HepG2 (cell line): Measurements from ENCODE around the gene IPCEF1.

ENCODE experiments used
- CEBPB ChIP-seq: IDR thresholded peaks from 2 replicates; pipeline ENCODE4 v1.6.1; 2011; ENCODE audit warnings: low read depth, low read length, improper control_type of control experiment, borderline replicate concordance
- EZH2 ChIP-seq: conservative IDR thresholded peaks from 2 replicates; pipeline ENCODE4 v1.6.1; 2012; ENCODE audit warnings: mild to moderate bottlenecking, low read depth, low read length, moderate library complexity
- MAFK ChIP-seq, 2 experiments: IDR thresholded peaks in 1 of 2; conservative IDR thresholded peaks in 1 of 2; 2 replicates each; pipeline ENCODE4 v1.6.1; 2011; ENCODE audit warnings: improper control_type of control experiment in 2 of 2, low read length in 2 of 2
- POLR2A ChIP-seq, 2 experiments: IDR thresholded peaks; 2 replicates each; pipeline ENCODE4 v1.6.1; 2011; ENCODE audit warnings: low read depth in 2 of 2, low read length in 2 of 2, mild to moderate bottlenecking in 1 of 2, moderate library complexity in 1 of 2; ENCODE audit not compliant: insufficient read depth in 1 of 2
- POLR2AphosphoS5 ChIP-seq: IDR thresholded peaks from 2 replicates; pipeline ENCODE4 v1.6.1; 2012; ENCODE audit warnings: low read depth, low read length
- ZMYM4 ChIP-seq: sonication (generic); formaldehyde crosslinking; IDR thresholded peaks from 2 replicates; pipeline ENCODE4 v1.8.1; 2023; ENCODE audit warnings: mild to moderate bottlenecking, missing genetic modification reagents
- TF ChIP-seq, protein P1 (sequence below): IDR thresholded peaks from 2 replicates; pipeline ENCODE4 v1.6.1; 2012; ENCODE audit warnings: inconsistent platforms
- TF ChIP-seq, protein P2 (sequence below): sonication (generic); formaldehyde crosslinking; IDR thresholded peaks from 2 replicates; pipeline ENCODE4 v1.4.0; 2020; ENCODE audit warnings: missing genetic modification reagents
- TF ChIP-seq, protein P3 (sequence below): sonication (generic); formaldehyde crosslinking; IDR thresholded peaks from 2 replicates; pipeline ENCODE4 v1.5.0; 2020; ENCODE audit warnings: mild to moderate bottlenecking, missing genetic modification reagents, moderate library complexity
- TF ChIP-seq, protein P4 (sequence below): sonication (generic); formaldehyde crosslinking; IDR thresholded peaks from 2 replicates; pipeline ENCODE4 v1.5.0; 2020; ENCODE audit warnings: missing genetic modification reagents
- TF ChIP-seq, protein P5 (sequence below): sonication (generic); formaldehyde crosslinking; conservative IDR thresholded peaks from 2 replicates; pipeline ENCODE4 v1.8.0; 2022; ENCODE audit warnings: low read depth, missing genetic modification reagents
- TF ChIP-seq, protein P6 (sequence below): sonication (generic); formaldehyde crosslinking; IDR thresholded peaks from 2 replicates; pipeline ENCODE4 v1.5.1; 2020; ENCODE audit warnings: mild to moderate bottlenecking, missing genetic modification reagents, moderate library complexity

DNA sequence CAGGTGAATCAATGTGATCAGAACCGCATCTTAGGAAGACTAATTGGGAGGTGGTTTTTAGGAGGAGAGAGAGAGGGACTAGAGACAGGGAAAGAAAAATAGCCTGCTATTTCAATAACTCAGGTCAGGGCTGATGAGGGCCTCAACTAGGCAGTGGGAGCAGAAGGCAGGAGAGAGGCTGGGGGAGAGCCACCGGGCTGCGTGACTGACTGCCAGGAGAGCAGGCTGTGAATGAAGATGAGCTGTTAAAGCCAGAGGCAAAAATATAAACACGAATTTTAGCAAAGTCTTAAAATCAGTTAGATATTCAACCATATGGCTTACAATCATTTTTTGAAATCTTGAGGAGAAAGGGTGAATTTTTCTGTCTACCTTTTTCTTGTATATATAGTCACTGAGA lies 149.6 kb downstream of the IPCEF1 start:
- TF ChIP-seq, protein P1, sequence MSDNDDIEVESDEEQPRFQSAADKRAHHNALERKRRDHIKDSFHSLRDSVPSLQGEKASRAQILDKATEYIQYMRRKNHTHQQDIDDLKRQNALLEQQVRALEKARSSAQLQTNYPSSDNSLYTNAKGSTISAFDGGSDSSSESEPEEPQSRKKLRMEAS, result no peak
- TF ChIP-seq, protein P2, sequence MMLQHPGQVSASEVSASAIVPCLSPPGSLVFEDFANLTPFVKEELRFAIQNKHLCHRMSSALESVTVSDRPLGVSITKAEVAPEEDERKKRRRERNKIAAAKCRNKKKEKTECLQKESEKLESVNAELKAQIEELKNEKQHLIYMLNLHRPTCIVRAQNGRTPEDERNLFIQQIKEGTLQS (CRISPR knock-in tag), result no peak
- no peak for TF ChIP-seq POLR2A (IDR thresholded peaks at IDR 0.05; ENCODE audit: insufficient read depth in 1 of 2, low read depth in 2 of 2, low read length in 2 of 2)
- TF ChIP-seq, protein P3, sequence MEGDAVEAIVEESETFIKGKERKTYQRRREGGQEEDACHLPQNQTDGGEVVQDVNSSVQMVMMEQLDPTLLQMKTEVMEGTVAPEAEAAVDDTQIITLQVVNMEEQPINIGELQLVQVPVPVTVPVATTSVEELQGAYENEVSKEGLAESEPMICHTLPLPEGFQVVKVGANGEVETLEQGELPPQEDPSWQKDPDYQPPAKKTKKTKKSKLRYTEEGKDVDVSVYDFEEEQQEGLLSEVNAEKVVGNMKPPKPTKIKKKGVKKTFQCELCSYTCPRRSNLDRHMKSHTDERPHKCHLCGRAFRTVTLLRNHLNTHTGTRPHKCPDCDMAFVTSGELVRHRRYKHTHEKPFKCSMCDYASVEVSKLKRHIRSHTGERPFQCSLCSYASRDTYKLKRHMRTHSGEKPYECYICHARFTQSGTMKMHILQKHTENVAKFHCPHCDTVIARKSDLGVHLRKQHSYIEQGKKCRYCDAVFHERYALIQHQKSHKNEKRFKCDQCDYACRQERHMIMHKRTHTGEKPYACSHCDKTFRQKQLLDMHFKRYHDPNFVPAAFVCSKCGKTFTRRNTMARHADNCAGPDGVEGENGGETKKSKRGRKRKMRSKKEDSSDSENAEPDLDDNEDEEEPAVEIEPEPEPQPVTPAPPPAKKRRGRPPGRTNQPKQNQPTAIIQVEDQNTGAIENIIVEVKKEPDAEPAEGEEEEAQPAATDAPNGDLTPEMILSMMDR (CRISPR knock-in tag), result no peak
- TF ChIP-seq MAFK (conservative IDR thresholded peaks at IDR 0.05 in 1 of 2, IDR thresholded peaks at IDR 0.05 in 1 of 2; ENCODE audit: low read length in 2 of 2), result no peak
- no peak for TF ChIP-seq ZMYM4 (CRISPR knock-in tag)
- no peak for TF ChIP-seq CEBPB
- TF ChIP-seq POLR2AphosphoS5, result no peak
- TF ChIP-seq EZH2, result no peak
- TF ChIP-seq, protein P4, sequence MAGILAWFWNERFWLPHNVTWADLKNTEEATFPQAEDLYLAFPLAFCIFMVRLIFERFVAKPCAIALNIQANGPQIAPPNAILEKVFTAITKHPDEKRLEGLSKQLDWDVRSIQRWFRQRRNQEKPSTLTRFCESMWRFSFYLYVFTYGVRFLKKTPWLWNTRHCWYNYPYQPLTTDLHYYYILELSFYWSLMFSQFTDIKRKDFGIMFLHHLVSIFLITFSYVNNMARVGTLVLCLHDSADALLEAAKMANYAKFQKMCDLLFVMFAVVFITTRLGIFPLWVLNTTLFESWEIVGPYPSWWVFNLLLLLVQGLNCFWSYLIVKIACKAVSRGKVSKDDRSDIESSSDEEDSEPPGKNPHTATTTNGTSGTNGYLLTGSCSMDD (CRISPR knock-in tag), result no peak
- TF ChIP-seq, protein P5, sequence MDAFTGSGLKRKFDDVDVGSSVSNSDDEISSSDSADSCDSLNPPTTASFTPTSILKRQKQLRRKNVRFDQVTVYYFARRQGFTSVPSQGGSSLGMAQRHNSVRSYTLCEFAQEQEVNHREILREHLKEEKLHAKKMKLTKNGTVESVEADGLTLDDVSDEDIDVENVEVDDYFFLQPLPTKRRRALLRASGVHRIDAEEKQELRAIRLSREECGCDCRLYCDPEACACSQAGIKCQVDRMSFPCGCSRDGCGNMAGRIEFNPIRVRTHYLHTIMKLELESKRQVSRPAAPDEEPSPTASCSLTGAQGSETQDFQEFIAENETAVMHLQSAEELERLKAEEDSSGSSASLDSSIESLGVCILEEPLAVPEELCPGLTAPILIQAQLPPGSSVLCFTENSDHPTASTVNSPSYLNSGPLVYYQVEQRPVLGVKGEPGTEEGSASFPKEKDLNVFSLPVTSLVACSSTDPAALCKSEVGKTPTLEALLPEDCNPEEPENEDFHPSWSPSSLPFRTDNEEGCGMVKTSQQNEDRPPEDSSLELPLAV (CRISPR knock-in tag), result no peak
- TF ChIP-seq, protein P6, sequence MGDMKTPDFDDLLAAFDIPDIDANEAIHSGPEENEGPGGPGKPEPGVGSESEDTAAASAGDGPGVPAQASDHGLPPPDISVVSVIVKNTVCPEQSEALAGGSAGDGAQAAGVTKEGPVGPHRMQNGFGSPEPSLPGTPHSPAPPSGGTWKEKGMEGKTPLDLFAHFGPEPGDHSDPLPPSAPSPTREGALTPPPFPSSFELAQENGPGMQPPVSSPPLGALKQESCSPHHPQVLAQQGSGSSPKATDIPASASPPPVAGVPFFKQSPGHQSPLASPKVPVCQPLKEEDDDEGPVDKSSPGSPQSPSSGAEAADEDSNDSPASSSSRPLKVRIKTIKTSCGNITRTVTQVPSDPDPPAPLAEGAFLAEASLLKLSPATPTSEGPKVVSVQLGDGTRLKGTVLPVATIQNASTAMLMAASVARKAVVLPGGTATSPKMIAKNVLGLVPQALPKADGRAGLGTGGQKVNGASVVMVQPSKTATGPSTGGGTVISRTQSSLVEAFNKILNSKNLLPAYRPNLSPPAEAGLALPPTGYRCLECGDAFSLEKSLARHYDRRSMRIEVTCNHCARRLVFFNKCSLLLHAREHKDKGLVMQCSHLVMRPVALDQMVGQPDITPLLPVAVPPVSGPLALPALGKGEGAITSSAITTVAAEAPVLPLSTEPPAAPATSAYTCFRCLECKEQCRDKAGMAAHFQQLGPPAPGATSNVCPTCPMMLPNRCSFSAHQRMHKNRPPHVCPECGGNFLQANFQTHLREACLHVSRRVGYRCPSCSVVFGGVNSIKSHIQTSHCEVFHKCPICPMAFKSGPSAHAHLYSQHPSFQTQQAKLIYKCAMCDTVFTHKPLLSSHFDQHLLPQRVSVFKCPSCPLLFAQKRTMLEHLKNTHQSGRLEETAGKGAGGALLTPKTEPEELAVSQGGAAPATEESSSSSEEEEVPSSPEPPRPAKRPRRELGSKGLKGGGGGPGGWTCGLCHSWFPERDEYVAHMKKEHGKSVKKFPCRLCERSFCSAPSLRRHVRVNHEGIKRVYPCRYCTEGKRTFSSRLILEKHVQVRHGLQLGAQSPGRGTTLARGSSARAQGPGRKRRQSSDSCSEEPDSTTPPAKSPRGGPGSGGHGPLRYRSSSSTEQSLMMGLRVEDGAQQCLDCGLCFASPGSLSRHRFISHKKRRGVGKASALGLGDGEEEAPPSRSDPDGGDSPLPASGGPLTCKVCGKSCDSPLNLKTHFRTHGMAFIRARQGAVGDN (CRISPR knock-in tag), result no peak
